HG03175 (cell line): ENCODE measurements around the gene STARD5.
A peak's percentile ranks its signal among the peaks of the same experiment; 100 is the strongest.

Experiments used
- ATAC-seq: cut with Tn5 transposase; IDR thresholded peaks from one replicate; pipeline ENCODE4 v1.9.1; 2021; ENCODE audit warnings: mild to moderate bottlenecking, moderate library complexity; ENCODE audit not compliant: unreplicated experiment

STARD5 gene

GRCh38 chr15:81278306-81279029, 45.5 kb downstream of the STARD5 start:
- ATAC-seq, result no peak

GRCh38 chr15:81277851-81278250, 46.1 kb downstream of the STARD5 start:
- ATAC-seq, result no peak

GRCh38 chr15:81276967-81277366, 47.0 kb downstream of the STARD5 start:
- ATAC-seq, result no peak

GRCh38 chr15:81275711-81276392, 48.1 kb downstream of the STARD5 start:
- no peak for ATAC-seq

GRCh38 chr15:81274931-81275707, 48.8 kb downstream of the STARD5 start:
- peak; percentile 86 for ATAC-seq

- ATAC-seq, result no peak
Measured at GRCh38 chr15:81274255-81274654, 49.7 kb downstream of the STARD5 start.

- ATAC-seq, result no peak
Measured at GRCh38 chr15:81273855-81274254, 50.1 kb downstream of the STARD5 start.

- ATAC-seq, result no peak
Measured at GRCh38 chr15:81273200-81273599, 50.7 kb downstream of the STARD5 start.

- no peak for ATAC-seq
Measured at GRCh38 chr15:81271761-81272644, 51.9 kb downstream of the STARD5 start.

- ATAC-seq, result no peak
Measured at GRCh38 chr15:81270781-81271491, 53.0 kb downstream of the STARD5 start.

GRCh38 chr15:81270188-81270587, 53.8 kb downstream of the STARD5 start:
- ATAC-seq, result no peak

GRCh38 chr15:81268881-81269601, 54.9 kb downstream of the STARD5 start:
- ATAC-seq, result no peak

GRCh38 chr15:81268340-81268739, 55.6 kb downstream of the STARD5 start:
- no peak for ATAC-seq

- peak; percentile 85 for ATAC-seq
Measured at GRCh38 chr15:81265944-81266775, 57.8 kb downstream of the STARD5 start.

- ATAC-seq, result no peak
Measured at GRCh38 chr15:81265256-81265943, 58.5 kb downstream of the STARD5 start.

GRCh38 chr15:81264072-81264857, 59.7 kb downstream of the STARD5 start:
- ATAC-seq, result no peak

GRCh38 chr15:81263477-81263876, 60.5 kb downstream of the STARD5 start:
- no peak for ATAC-seq
